M059J (cell line): ENCODE measurements around the gene COX4I1. TPM values are rescaled to one million over a fixed set of nuclear protein-coding genes. Genes with fewer than 3 reads are reported as not detected.
A peak's percentile ranks its signal among the peaks of the same experiment; 100 is the strongest.
"Not testable (repeated sequence)": the region's sequence is repeated elsewhere in the genome, so short reads cannot be mapped to it uniquely, and the experiment has no call there.

Experiments used
- DNase-seq: peaks from one replicate; pipeline ENCODE4 v3.0.0-alpha.2; 2012; ENCODE audit warnings: low read depth
- total RNA-seq: library from RNA; depleted of rRNA; stranded (reverse); fragments of >200 nt; shearing (Covaris generic); gene quantifications from 2 replicates; pipeline ENCODE4 v1.2.3, GENCODE V29; 2014

COX4I1 gene
- total RNA-seq, 1 experiment from 2014 or later = 552 TPM

DNA sequence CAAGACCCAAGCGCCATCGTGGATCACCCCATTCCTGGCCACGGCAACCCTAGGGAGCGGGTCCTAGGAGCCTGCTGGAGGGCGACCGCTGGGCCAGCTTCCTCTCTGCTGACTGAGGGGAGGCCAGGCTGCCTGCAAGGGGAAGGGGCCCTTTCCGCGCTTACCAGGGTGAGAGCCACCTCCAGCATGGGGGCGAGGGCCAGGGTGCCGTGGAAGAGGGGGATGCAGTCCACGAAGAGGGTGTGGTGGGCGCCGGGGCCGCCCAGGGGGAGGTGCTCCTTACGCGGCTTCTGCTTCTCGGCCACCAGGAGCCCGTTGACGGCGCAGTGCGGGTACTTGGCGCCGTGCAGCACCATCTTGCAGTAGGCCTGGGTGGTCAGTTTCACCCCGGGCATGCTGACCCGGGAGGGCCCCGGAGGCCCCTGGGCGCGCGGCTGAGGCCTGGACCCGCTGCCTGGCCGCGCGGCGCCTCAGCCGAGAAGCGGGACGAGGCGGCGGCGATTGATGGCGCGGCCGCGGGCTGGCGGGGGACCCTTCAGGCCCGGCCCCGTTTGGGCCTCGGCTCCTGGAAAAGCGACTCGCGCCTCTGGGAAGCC lies 496 bp upstream of the COX4I1 start:
- DNase-seq = peak; percentile 33

DNA sequence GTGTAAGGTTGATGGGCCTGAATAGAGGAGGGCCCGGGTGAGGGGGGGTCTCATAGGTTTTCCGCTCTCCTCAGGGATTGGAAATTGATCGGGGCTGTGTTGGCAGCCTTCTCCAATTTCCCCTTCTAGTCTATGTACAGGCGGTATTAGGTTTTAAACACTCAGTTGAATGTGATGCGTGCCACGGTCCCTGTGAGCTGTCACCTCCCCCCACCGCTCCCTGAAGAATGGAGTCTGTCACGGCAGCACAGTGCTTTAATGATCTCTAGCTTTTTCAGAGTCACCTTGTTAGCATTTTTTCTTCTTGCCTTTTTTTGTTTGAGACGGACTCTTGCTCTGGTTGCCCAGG lies 800 bp downstream of the COX4I1 start:
- DNase-seq = peak; percentile 13

DNA sequence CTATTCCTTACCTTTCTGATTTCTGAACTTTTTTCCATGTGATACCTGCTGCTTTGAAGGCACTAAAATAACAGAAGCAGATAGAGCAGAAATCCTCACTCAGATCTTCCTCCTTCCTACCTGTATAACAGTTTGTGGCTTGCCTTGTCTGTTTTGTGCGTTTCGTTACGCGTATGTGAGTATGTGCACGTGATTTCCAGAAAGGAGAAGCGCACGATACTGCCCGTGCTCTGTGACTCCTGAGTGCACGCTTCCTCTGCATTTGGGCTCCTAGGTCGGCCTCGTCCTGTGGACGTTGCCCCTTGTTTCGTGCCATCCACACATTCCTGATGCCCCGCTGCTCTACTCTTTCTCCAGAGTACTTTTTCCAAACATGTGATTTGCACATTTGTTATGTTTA lies 4.1 kb downstream of the COX4I1 start:
- no peak for DNase-seq

DNA sequence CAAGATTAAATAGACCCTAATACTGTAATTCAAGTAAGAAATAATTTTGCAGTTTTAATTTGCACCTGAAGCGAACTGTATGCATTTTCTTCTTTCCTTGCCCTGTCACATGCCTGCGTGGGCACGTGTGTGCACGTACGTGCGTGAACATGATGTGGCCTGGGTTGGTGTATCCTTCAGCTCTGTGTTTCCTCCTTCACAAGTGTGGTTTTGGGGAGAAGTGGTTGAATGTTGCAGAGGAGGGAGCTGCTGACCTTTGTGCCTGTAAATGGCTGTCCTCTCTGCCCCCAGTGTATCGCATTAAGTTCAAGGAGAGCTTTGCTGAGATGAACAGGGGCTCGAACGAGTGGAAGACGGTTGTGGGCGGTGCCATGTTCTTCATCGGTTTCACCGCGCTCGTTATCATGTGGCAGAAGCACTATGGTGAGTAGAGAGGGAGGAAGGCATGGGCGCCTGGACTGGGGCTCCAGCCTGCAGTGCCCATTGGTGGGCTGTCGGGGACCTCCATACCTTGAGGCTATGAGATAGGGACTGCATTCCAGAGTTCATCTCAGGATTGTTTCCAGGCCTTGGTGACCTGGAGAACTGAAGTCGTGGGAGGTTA lies 6.0 kb downstream of the COX4I1 start:
- DNase-seq = no peak

GRCh38 chr16:85806539-85806938 lies 7.0 kb downstream of the COX4I1 start:
- DNase-seq = no peak

- not testable (repeated sequence) for DNase-seq
Observed at GRCh38 chr16:85807340-85807739, 7.8 kb downstream of the COX4I1 start.

GRCh38 chr16:85808104-85808503 lies 8.6 kb downstream of the COX4I1 start:
- DNase-seq = not testable (repeated sequence)

DNA sequence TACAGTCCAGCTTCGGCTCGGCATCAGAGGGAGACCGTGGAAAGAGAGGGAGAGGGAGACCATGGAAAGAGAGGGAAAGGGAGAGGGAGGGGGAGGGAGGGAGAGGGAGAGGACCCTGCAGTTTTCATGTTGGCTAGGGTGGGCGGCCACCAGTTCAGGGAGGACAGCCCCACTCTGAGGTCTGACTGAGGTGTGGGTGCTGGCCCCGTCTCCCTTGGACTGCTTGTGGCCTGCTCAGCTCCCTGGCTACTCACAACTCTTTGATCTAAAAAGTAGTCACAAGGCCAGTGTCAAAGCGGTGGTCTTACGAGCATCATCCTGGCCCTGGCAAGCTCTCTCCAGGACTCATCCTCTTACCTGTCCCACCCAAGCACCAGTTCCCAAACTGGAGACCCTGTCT lies 9.4 kb downstream of the COX4I1 start:
- no peak for DNase-seq

DNA sequence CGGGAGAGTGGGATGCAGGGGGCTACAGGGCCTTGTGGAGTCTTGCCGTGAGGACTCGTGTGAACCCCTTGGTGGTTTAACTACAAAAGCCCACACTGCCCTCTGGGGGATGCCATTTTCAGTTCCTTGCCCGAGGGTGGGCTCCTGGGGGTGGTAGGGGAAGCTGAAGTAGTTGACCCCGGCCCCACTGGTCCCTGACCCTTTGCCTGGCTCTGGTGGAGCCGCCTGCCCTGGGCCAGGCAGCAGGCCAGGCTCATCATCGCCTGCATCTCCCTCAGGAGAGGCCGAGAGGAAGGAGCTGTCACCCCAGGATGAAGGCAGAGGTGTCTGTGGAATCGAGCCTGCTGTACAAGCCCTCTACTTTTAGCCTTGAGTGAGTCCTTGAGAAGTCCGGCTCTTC lies 10.2 kb downstream of the COX4I1 start:
- no peak for DNase-seq

- no peak for DNase-seq
Observed at GRCh38 chr16:85810097-85810741, 10.7 kb downstream of the COX4I1 start.

DNA sequence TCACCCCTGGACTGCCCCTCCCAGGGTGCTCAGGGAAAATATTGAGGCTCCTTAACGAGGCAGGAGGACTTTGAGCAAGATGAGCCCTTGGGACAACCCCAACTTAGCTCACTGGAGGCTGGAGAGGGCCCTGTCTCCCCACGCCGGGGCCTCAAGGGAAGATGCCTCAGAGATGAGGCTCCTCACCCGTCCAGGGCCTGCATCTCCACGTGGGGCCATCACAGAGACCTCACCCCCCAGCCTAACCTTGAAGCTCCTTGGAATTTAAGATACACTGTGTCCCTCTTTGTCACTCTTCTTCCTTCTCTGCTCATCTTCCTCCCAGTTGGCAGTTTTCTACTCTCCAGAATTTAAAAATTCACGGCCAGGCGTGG lies 11.2 kb downstream of the COX4I1 start:
- no peak for DNase-seq

DNA sequence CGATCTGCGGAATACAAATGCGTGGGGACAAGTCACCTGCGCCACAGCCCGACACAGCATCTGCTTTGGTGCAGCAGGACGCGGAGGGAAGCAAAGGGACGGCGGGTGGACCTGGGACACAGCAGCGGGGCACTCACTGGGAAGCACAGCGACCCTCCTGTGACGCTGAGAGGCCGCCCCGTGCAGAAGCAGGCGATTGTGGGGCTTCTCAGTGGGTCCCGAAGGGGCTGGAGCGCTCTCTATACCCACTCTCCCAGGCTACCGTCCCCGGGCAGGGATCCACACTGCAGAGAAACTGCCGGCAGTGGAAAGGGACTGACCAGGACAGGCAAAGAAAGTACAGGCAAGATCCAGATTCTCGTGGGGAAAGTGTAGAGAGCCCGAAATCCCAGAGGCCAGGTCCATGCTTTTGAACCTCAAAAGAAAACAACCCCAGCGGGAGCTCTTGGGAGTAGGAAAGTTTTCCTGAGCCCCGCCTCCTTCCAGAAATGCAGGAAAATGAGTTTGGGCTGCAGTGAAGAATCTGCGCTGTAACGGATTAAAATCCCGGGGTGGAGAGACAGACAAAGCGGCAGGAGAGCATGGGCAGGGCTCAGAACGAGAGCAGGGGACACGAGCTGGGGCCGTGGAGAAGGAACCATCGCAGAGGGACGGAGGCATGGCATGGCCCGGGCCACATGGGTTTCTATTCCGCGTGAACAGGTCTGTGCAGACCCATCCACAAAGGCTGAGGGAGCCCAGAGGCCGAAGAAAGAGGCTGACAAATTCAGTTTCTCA lies 12.7 kb downstream of the COX4I1 start:
- no peak for DNase-seq

GRCh38 chr16:85812811-85813700 lies 13.6 kb downstream of the COX4I1 start:
- DNase-seq = no peak

DNA sequence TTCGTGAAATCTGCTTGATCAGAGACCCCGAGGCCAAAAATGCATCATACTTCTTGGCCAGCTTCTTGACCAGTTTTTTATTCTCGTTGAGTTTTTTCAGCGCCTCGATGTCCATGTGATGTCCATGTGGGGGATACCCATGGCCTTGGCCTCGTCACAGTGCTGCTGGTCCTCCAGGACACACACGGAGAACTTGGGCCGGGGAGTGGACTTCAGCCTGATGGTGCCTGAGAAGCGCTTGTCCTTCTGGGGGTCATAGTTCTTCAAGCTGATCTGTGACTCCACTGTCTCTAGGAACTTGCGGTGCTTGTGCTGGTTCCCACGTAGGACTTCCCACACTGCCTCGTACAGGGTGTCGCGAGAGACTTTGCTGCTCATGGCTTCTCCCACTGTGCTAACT lies 16.7 kb downstream of the COX4I1 start:
- DNase-seq = no peak

DNA sequence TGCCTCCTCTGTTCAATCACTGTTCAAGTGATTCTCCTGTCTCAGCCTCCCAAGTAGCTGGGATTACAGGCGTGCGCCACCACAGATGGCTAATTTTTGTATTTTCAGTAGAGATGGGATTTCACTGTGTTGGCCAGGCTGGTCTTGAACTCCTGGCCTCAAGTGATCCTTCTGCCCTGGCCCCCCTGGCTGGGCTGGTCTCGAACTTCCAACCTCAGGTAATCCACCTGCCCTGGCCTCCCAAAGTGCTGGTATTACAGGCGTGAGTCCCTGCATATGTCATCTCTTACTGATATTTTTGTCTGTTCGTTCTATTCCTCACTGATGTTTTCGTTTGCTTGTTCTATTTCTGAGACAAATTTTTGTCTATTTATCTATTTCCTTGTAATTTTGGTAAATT lies 17.7 kb downstream of the COX4I1 start:
- DNase-seq = not testable (repeated sequence)

DNA sequence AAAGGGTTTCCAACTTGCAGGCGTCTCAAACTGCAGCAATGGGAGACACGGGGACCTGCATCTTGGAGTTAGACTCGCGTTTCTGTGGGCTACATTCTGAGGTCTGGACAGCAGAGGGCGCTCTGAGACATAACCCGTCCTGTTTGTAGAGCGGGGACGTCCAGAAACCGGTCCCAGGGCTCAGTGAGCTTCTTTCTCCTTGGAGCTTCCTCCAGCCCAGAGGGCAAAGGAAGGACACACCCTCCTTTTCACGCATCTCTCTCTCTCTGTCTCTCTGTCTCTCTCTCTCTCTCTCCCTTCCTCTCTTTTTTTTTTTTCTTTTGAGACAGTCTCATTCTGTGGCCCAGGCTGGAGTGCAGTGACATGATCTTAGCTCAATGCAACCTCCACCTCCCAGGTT lies 19.8 kb downstream of the COX4I1 start:
- peak; percentile 79 for DNase-seq

GRCh38 chr16:85819771-85820170 lies 20.3 kb downstream of the COX4I1 start:
- peak; percentile 49 for DNase-seq

GRCh38 chr16:85820604-85821372 lies 21.3 kb downstream of the COX4I1 start:
- DNase-seq = no peak

GRCh38 chr16:85821390-85822135 lies 22.1 kb downstream of the COX4I1 start:
- DNase-seq = peak; percentile 73

- no peak for DNase-seq
Observed at GRCh38 chr16:85822145-85822544, 22.6 kb downstream of the COX4I1 start.
